H54 (cell line): ENCODE data around the gene ABCB1.
A peak's percentile ranks its signal among the peaks of the same experiment; 100 is the strongest.
"Not testable (repeated sequence)": the region's sequence is repeated elsewhere in the genome, so short reads cannot be mapped to it uniquely, and the experiment has no call there.

ENCODE experiments used
- DNase-seq: peaks from one replicate; pipeline ENCODE4 v3.0.0; 2011; ENCODE audit warnings: low spot score, mixed read lengths; ENCODE audit not compliant: insufficient read length
- FAIRE-seq: peaks from 3 replicates; lab custom pipeline; 2011; peaks lifted over from hg19 to GRCh38; lab: Jason Lieb, UNC
- POLR2A ChIP-seq: IDR thresholded peaks from 2 replicates; pipeline ENCODE4 v1.6.1; 2011; ENCODE audit warnings: low read depth, mild to moderate bottlenecking, low read length

The ABCB1 gene

GRCh38 chr7:87598234-87599009, 2.3 kb downstream of the ABCB1 start:
- DNase-seq (no peak), FAIRE-seq (no peak)
- no peak for TF ChIP-seq POLR2A

DNA sequence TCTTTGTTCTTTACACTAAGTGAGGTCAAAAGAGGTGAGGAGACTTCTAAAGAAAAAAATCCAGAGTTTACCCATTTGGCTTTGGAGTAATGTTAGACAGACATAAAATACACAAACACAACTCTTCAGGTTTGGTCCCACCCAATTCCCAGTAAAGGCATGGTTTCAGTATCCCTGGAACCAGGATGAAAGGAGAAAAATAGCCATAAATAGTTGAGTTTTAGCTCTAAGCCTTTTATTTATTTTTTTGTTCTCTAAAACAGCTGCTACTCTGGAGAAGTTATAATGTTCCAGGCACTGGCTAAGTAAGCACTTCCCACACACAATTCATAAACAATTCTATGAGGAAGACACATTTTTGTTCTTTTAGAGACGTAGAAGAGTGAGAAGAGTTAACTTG, 4.0 kb downstream of the ABCB1 start:
- DNase-seq = no peak
- TF ChIP-seq POLR2A = no peak
- no peak for FAIRE-seq

GRCh38 chr7:87596136-87596535, 4.5 kb downstream of the ABCB1 start:
- FAIRE-seq = no peak
- TF ChIP-seq POLR2A = no peak

GRCh38 chr7:87592300-87592699, 8.4 kb downstream of the ABCB1 start:
- TF ChIP-seq POLR2A = no peak
- FAIRE-seq = no peak
- no peak for DNase-seq

More at GRCh38 chr7:87596136-87596535, 4.5 kb downstream of the ABCB1 start:
- DNase-seq = no peak

DNA sequence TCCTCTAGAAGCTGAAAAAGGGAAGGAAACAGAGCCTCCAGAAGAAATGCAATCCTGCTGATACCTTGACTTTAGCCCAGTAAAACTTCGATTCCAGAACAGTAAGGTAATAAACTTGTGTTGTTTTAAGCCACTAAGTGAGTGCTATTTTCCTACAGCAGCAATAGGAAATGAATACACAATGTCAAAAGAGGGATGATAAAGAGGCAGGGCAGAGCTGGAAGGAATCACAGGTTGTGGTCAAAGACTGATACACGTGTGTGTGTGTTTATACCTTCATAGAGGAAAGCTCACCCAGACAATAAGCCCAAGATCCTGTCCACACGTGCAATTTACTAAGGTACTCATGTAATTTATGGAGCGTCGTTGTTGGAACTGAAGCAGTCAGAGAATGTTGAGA, 9.5 kb downstream of the ABCB1 start:
- DNase-seq = no peak
- no peak for TF ChIP-seq POLR2A
- FAIRE-seq = no peak

DNA sequence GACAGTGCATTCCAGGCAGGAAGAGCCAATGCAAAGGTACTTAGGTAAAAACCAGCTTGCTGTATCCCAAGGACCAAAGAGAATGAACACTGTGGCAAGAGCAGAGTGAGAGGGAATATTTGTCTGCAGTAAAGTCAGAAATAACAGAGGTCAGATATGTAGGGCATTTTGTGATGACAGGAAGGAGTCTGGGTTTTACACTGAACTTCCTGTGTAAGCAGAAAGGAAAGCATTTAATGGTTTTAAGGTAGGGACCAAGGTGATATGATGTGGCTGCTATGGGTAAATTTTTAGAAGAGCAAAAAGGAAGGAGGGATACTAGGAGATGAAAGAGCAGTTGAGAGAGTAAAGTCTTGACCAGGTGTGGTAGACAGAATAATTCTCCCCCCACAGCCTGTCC, 10.1 kb downstream of the ABCB1 start:
- TF ChIP-seq POLR2A = no peak

GRCh38 chr7:87589631-87590030, 11.1 kb downstream of the ABCB1 start:
- no peak for TF ChIP-seq POLR2A
- FAIRE-seq = no peak

More for the DNA sequence above, 10.1 kb downstream of the ABCB1 start:
- no peak for FAIRE-seq
- DNase-seq = no peak

DNA sequence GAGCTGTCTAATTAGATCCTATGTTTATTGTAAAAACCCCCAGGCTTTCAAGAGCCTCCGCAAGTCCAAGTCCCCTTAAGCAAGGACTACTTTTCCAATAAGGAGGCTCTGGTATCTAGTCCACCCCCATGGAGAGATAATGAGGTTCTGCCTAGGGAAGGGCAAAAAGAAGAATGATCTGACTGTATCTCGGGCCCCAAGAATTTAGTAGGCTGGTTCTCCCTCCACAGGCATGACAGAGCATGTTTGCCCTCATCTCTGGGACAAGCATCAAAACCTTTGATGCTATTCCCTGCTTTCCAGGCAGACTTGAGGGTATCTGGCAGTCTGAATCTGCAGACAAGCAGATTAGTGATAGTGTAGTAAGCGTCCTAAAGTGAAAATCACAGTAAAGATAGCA, 19.0 kb downstream of the ABCB1 start:
- DNase-seq (no peak), FAIRE-seq (no peak)

More at GRCh38 chr7:87589631-87590030, 11.1 kb downstream of the ABCB1 start:
- DNase-seq = no peak

DNA sequence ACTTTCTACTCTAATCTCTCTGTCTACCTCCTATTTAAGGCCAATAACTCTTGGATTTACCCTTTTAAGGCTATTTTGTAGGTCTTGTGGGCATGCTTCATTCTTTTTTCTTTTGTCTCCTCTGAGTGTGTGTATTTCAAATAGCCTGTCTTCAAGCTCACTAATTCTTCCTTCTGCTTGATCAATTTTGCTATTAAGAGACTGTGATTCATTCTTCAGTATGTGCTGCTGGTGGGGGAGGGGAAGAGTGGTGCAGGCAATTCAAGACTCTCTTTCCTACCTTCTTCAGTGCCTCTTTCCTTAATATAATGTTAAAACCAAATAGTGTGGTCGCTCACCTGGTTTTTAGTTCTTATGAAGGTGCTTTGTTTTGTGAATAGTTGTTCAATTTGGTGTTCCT, 20.0 kb downstream of the ABCB1 start:
- FAIRE-seq (no peak), DNase-seq (no peak)
- TF ChIP-seq POLR2A = no peak

More for the DNA sequence above, 19.0 kb downstream of the ABCB1 start:
- TF ChIP-seq POLR2A = no peak

- no peak for TF ChIP-seq POLR2A
- DNase-seq = no peak
- FAIRE-seq = peak; percentile 45
Observed at GRCh38 chr7:87575521-87575920, 25.2 kb downstream of the ABCB1 start.

DNA sequence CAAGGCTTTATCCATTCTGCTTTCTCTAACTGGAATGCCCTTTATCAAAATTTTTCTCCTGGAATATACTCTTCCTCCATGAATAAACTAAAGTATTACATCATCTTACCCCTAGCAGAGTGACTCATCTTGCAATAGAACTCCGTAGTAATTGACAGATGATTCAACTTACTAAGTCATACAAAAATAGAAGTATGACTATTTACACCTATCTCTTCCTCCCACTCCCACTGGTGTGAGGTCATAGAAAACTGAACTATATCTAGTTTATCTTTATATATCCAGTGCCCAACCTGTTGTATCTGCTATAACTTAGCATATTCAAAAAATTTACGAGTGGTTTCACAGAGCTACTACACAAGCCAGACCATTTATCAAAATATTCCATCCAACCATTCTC, 26.1 kb downstream of the ABCB1 start:
- DNase-seq = no peak
- no peak for FAIRE-seq
- TF ChIP-seq POLR2A = no peak

- DNase-seq, FAIRE-seq: not testable (repeated sequence)
Observed at GRCh38 chr7:87572513-87572912, 28.2 kb downstream of the ABCB1 start.

- FAIRE-seq (no peak), DNase-seq (no peak)
- no peak for TF ChIP-seq POLR2A
Observed at GRCh38 chr7:87570178-87570577, 30.5 kb downstream of the ABCB1 start.

DNA sequence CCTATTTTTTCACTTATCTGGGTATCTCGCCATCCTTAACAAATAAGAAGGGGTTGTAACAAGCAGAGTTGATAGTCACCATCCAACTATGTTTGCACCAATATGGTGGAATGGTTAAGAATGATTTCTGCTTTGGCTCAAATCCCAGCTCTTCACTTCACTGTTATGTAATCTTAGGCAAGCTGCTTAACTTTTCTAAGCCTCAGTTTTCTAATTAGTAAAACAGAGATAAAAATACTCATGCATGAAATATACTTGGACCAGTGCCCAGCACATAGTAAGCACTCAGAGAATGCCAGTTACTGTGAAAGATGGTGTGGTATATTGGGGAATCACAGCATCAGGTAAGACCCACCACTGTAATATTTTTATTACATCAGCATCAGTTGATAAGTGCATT, 33.6 kb downstream of the ABCB1 start:
- no peak for DNase-seq
- FAIRE-seq = no peak
- no peak for TF ChIP-seq POLR2A

DNA sequence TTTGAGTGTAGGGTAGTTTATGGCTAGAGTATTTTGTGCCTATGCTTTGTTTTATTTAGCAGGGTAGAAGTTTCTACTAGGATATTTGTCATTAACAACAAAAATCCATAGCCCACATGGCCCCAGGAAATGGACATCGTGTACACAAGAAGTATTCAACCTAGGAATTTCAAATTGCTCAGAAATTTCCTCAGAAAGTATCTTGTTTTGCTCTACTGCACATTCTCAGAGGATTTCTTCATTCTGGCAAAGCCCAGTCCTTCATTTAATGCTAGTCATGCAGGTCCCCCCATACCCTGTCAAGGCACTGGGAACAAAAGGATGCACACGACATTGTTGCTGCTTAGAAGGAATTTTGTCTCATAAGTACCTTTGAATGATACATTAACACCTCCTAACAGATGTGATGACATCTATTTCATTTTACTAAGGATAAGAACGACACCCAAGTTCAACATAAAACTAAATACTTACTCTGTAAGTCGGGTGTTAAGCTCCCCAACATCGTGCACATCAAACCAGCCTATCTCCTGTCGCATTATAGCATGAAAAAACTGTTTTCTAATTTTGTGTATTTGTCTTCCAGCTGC, 34.3 kb downstream of the ABCB1 start:
- TF ChIP-seq POLR2A = no peak
- FAIRE-seq = no peak
- no peak for DNase-seq
